WERI-Rb-1 (cell line): ENCODE measurements around the gene TBC1D1.

Experiments
- DNase-seq: peaks from one replicate; pipeline ENCODE4 v3.0.0-alpha.2; 2020
- H3K27ac ChIP-seq: fragments of 250-450 bp; sonication (Bioruptor Pico); 2 replicates; pipeline ENCODE4 v1.5.1; 2020; ENCODE audit warnings: mild to moderate bottlenecking, moderate library complexity
- H3K27me3 ChIP-seq: fragments of 250-450 bp; sonication (Bioruptor Pico); 2 replicates; pipeline ENCODE4 v1.5.1; 2021; ENCODE audit warnings: mild to moderate bottlenecking, low read depth, moderate library complexity; ENCODE audit not compliant: insufficient read depth, severe bottlenecking
- H3K36me3 ChIP-seq: fragments of 250-450 bp; sonication (Bioruptor Pico); 2 replicates; pipeline ENCODE4 v1.5.1; 2020; ENCODE audit warnings: mild to moderate bottlenecking, moderate library complexity
- H3K4me3 ChIP-seq: 2 replicates; pipeline ENCODE4 v1.5.1; 2011; ENCODE audit warnings: low read depth, mild to moderate bottlenecking, control low read depth, low read length
- H3K9me3 ChIP-seq: fragments of 250-450 bp; sonication (Bioruptor Pico); 2 replicates; pipeline ENCODE4 v1.5.1; 2021; ENCODE audit warnings: mild to moderate bottlenecking, moderate library complexity; ENCODE audit not compliant: severe bottlenecking
- CTCF ChIP-seq: IDR thresholded peaks from 2 replicates; pipeline ENCODE4 v1.5.1; 2011; ENCODE audit warnings: low read depth, mild to moderate bottlenecking, control low read depth, inconsistent platforms, low read length

Gene TBC1D1

DNA sequence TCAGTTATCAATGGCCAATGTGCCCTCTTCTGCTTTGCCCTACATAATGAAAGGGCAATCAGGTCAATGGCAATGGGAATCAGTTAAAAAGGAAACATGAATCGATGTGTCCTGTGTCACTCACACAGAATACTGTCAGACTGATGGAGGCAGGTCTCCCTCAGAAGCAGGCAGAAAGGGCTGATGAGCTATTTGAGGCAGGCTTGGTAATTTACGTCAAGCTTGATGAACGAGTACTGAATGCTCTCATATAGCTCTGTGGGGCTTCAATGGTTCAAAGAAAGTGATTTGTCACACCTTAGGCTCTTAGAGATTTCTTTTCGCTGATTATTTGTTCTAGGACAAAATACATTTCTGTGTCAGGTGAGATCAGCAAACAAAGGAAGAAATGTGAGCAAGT lies 22.6 kb upstream of the TBC1D1 start:
- H3K27me3 ChIP-seq: no peaks in the 10 kb centered on the region
- no peak for DNase-seq
- H3K36me3 ChIP-seq: peaks cover 5% of the 10 kb centered on the region
- no peak for TF ChIP-seq CTCF
- no peak overlapping the region for H3K4me3 ChIP-seq
- no peaks in the 10 kb centered on the region for H3K9me3 ChIP-seq
- H3K27ac ChIP-seq: no peak overlapping the region

GRCh38 chr4:37872310-37872988 lies 18.4 kb upstream of the TBC1D1 start:
- no peak for TF ChIP-seq CTCF
- Histone ChIP-seq H3K4me3 (no peak overlapping the region), H3K9me3 (no peaks in the 10 kb centered on the region), H3K27me3 (no peaks in the 10 kb centered on the region), H3K36me3 (no peaks in the 10 kb centered on the region), H3K27ac (no peak overlapping the region)
- DNase-seq: no peak

DNA sequence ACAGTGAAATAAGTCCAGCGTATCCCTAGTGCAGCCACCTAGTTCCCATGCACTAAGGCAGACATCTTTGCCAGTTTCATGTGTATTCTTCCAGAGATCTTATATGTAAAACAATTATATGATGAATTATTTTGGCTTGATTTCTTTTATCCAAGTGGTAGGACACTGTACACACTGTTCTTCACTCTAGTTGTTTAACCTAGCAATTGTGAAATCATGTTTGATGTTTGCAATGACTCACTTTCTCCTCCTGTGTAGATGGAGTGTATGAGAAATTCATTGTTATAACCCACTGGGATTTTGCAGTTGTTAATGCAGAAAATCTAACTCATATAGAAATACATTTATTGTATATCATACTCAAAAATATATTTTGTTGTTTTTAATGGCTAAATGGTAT lies 17.5 kb upstream of the TBC1D1 start:
- TF ChIP-seq CTCF: no peak
- DNase-seq: no peak
- no peaks in the 10 kb centered on the region for H3K9me3 ChIP-seq
- no peak overlapping the region for H3K4me3 ChIP-seq
- H3K27ac ChIP-seq: no peak overlapping the region
- H3K36me3 ChIP-seq: no peaks in the 10 kb centered on the region
- no peaks in the 10 kb centered on the region for H3K27me3 ChIP-seq

DNA sequence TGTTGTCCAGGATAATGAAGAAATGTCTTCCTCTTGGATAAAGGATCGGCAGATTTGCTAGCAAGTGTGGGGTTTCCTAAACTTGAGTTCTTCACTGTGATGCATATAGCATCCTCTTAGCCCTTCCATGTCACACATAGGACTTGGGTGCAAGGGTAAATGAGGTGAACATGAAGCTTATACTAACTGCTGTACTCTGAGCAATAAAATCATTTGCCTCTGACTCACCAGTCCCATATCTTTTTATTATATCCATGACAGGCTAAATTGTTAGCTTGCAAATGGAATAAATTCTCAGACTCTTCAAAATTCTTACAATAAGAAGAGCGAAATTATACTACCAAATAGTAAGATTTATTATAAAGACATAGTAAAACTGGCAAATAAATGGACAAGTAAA lies 14.7 kb upstream of the TBC1D1 start:
- Histone ChIP-seq H3K27ac (no peak overlapping the region), H3K9me3 (no peaks in the 10 kb centered on the region), H3K4me3 (no peak overlapping the region), H3K36me3 (no peaks in the 10 kb centered on the region), H3K27me3 (no peaks in the 10 kb centered on the region)
- DNase-seq: no peak
- TF ChIP-seq CTCF: no peak

- H3K27me3 ChIP-seq: no peaks in the 10 kb centered on the region
- no peak for TF ChIP-seq CTCF
- H3K27ac ChIP-seq: no peak overlapping the region
- no peak overlapping the region for H3K4me3 ChIP-seq
- no peaks in the 10 kb centered on the region for H3K36me3 ChIP-seq
- H3K9me3 ChIP-seq: no peaks in the 10 kb centered on the region
- no peak for DNase-seq
Measured at GRCh38 chr4:37879365-37879764, 11.5 kb upstream of the TBC1D1 start.

- H3K9me3 ChIP-seq: no peaks in the 10 kb centered on the region
- H3K36me3 ChIP-seq: no peaks in the 10 kb centered on the region
- TF ChIP-seq CTCF: no peak
- no peak overlapping the region for H3K27ac ChIP-seq
- no peaks in the 10 kb centered on the region for H3K27me3 ChIP-seq
- no peak overlapping the region for H3K4me3 ChIP-seq
- DNase-seq: no peak
Measured at GRCh38 chr4:37881811-37882210, 9.1 kb upstream of the TBC1D1 start.
